ENCODE measurements around the gene UGT1A9. TPM values are rescaled to one million over a fixed set of nuclear protein-coding genes. Genes with fewer than 3 reads are reported as not detected.

Gene UGT1A9
- total and polyA plus RNA-seq, 12 donors, result not detected

DNA sequence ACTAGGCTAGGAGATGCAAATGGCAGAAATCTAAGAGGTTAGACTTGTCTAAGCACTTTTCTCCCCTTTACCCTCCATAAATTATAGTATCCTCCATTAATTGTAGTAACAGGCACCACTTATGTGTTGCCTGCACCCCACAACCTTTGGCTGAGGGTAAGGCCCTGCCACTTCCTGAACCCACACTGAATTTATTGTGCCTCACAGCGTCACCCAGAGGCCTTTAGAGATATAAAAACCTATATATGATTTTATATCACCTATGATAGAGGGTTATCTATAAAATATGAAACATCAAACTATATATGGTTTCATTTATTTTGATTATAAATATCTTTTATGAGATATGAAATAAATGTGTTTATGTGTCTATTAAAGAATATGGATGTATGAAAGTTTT is 2.6 kb downstream of the UGT1A9 start:
- Histone ChIP-seq H3K36me3 (no peaks in the 10 kb centered on the region), H3K4me1 (no peaks in the 10 kb centered on the region), H3K27me3 (peaks cover 0 to 25% (median 0%) of the 10 kb centered on the region in 7 donors), H3K9me3 (no peaks in the 10 kb centered on the region), H3K27ac (no peak overlapping the region), H3K4me3 (no peak overlapping the region)
- no peak for DNase-seq
- intact Hi-C loops (cut with DNase I), result no loop called here
- ATAC-seq, result no peak
- TF ChIP-seq, protein P1, sequence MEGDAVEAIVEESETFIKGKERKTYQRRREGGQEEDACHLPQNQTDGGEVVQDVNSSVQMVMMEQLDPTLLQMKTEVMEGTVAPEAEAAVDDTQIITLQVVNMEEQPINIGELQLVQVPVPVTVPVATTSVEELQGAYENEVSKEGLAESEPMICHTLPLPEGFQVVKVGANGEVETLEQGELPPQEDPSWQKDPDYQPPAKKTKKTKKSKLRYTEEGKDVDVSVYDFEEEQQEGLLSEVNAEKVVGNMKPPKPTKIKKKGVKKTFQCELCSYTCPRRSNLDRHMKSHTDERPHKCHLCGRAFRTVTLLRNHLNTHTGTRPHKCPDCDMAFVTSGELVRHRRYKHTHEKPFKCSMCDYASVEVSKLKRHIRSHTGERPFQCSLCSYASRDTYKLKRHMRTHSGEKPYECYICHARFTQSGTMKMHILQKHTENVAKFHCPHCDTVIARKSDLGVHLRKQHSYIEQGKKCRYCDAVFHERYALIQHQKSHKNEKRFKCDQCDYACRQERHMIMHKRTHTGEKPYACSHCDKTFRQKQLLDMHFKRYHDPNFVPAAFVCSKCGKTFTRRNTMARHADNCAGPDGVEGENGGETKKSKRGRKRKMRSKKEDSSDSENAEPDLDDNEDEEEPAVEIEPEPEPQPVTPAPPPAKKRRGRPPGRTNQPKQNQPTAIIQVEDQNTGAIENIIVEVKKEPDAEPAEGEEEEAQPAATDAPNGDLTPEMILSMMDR (IDR thresholded peaks at IDR 0.05), result no peak
- 44 to 48% methylated on average over 1 of the region's 1 CpG for WGBS, 2 donors

DNA sequence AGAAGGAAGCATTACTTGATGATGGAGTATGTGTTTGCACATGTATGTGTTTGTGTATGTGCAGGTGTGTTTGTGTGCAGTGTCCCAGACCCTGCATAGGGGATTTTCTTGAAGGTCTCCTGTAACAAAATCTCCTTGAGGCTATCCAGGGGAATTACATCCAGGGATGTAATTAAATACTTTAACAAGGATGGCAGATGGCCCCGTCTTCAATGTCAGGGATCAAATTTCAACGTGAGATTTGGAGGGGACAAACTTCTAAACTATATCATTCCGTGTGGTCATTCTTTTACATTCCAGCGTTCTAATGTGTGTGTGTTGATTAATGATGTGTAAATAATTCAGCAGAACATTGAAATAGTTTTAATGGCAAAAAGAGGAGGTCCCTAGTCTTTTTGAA is 3.3 kb downstream of the UGT1A9 start:
- TF ChIP-seq, protein P1 (IDR thresholded peaks at IDR 0.05), result no peak

DNA sequence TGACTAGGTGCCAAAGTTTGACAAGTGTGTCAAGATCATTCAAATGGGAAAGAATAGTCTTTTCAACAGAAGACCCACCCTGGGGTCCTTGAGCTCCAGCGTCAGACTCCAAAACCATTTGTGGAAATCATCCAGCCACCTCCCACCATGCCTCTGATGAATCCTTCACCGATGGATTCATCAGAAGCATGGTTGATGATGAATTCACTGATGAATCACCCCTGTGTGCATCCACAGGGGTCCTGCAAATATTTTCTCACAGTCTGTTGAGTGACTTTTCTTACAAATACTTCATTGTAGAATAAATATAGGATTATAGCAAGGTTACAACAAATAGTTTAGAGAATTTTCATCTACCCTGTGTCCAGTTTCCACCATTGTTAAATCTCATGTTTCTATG is 4.3 kb downstream of the UGT1A9 start:
- H3K9me3 ChIP-seq, result no peaks in the 10 kb centered on the region
- no peaks in the 10 kb centered on the region for H3K4me1 ChIP-seq
- ATAC-seq (no peak), DNase-seq (no peak)
- H3K36me3 ChIP-seq, result no peaks in the 10 kb centered on the region
- intact Hi-C loops (cut with DNase I), result no loop called here
- TF ChIP-seq, protein P1 (IDR thresholded peaks at IDR 0.05), result no peak
- H3K4me3 ChIP-seq, result no peak overlapping the region
- H3K27me3 ChIP-seq, result peaks cover 0 to 27% (median 0%) of the 10 kb centered on the region in 7 donors
- WGBS, 2 donors, result 79 to 85% methylated on average over 2 of the region's 2 CpGs
- H3K27ac ChIP-seq, result no peak overlapping the region

More for the DNA sequence above, 3.3 kb downstream of the UGT1A9 start:
- Histone ChIP-seq H3K4me3 (no peak overlapping the region), H3K9me3 (no peaks in the 10 kb centered on the region), H3K4me1 (no peaks in the 10 kb centered on the region), H3K27ac (no peak overlapping the region), H3K27me3 (peaks cover 0 to 25% (median 0%) of the 10 kb centered on the region in 7 donors), H3K36me3 (no peaks in the 10 kb centered on the region)
- no peak for DNase-seq
- no peak for ATAC-seq
- intact Hi-C loops (cut with DNase I), result no loop called here
- 27 to 43% methylated on average over 4 of the region's 4 CpGs for WGBS, 2 donors

DNA sequence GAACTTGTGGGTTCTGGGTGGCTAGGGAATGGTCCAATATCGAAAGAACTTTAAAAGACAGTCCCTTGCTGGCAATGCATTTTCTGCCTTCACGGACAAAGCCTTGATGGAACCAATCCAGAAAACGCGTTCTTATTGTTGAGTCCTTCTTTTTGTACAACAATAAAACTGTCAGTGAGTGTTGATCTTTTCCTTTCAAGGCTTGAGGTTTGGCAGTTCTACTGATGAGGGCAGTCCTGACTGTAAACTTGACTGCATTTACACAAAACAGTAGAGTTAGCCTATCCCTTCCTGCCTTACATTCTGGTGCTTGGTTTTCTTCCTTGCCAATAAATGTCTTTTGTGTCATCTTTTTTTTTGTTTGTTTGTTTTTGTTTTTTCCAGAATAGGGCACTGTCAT is 7.5 kb downstream of the UGT1A9 start:
- Histone ChIP-seq H3K9me3 (no peaks in the 10 kb centered on the region), H3K36me3 (no peaks in the 10 kb centered on the region), H3K27ac (no peak overlapping the region), H3K4me3 (no peak overlapping the region), H3K4me1 (no peaks in the 10 kb centered on the region), H3K27me3 (peaks cover 0 to 25% (median 0%) of the 10 kb centered on the region in 7 donors)
- ATAC-seq, result no peak
- TF ChIP-seq, protein P1 (IDR thresholded peaks at IDR 0.05), result no peak
- WGBS, 2 donors, result 76 to 79% methylated on average over 4 of the region's 4 CpGs
- DNase-seq, result no peak
- intact Hi-C loops (cut with DNase I), result no loop called here

All from heart right ventricle (tissue), 16 donors.